Right lobe of liver (tissue), 6 donors: ENCODE measurements around the gene ANXA6. TPM values are rescaled to one million over a fixed set of nuclear protein-coding genes. Genes with fewer than 3 reads are reported as not detected.

Experiments used
- ATAC-seq, 4 donors: fragments of 200-7000 bp; cut with Tn5 transposase; one replicate each; pipeline ENCODE4 v1.9.1; 2020; ENCODE audit warnings: mild to moderate bottlenecking in 4 of 4, moderate library complexity in 4 of 4
- DNase-seq, 3 donors: peaks; one replicate each; pipeline ENCODE4 v3.0.0-alpha.2; 2020
- H3K27ac ChIP-seq, 3 donors: fragments of 200-600 bp; one replicate each; pipeline ENCODE4 v1.8.0; 2022
- H3K27me3 ChIP-seq, 2 donors: fragments of 200-600 bp; one replicate each; pipeline ENCODE4 v1.8.0; 2022
- H3K36me3 ChIP-seq, 4 donors: fragments of 200-600 bp; sonication (generic) in 1 of 4; one replicate each; pipeline versions ENCODE4 v1.5.1 to v1.8.0; 2017 to 2022; ENCODE audit warnings: control low read depth in 1 of 4
- H3K4me1 ChIP-seq, 4 donors: fragments of 200-600 bp; sonication (generic) in 1 of 4; one replicate each; pipeline versions ENCODE4 v1.5.1 to v1.8.0; 2017 to 2022; ENCODE audit warnings: control low read depth in 1 of 4
- H3K4me3 ChIP-seq, 3 donors: fragments of 200-600 bp; one replicate each; pipeline ENCODE4 v1.8.0; 2022
- H3K9me3 ChIP-seq, 4 donors: fragments of 200-600 bp; sonication (generic) in 1 of 4; one replicate each; pipeline versions ENCODE4 v1.5.1 to v1.8.0; 2017 to 2022; ENCODE audit warnings: control low read depth in 1 of 4
- POLR2A ChIP-seq: fragments of 450-650 bp; IDR thresholded peaks from one replicate; pipeline ENCODE4 v1.6.1; 2017; ENCODE audit warnings: antibody characterized with exemption, mild to moderate bottlenecking
- WGBS: methylation state at CpG from one replicate; pipeline ENCODE4 v1.1.6; 2018; ENCODE audit warnings: low coverage, low lambda C conversion rate; ENCODE audit not compliant: insufficient coverage; ENCODE audit errors: missing lambda C conversion rate; 5-methylcytosine and 5-hydroxymethylcytosine counted together
- intact Hi-C, 2 donors: fragments of 100-400 bp; cut with DNase I; formaldehyde crosslinking; loops; one replicate each; pipeline versions ENCODE4 v1.11.2 to v1.14.1; 2022
- total RNA-seq, 6 experiments: library from RNA; depleted of rRNA in 2 of 6; stranded (reverse); fragments of >200 nt in 2 of 6; fragmentation: NEBNext Ultra II Directional in 3 of 6; extraction: Animal tissue kit (Norgen Biotek cat#: 25700) in 3 of 6; gene quantifications; one replicate each; pipeline versions ENCODE4 v1.1.0 to v1.2.4, GENCODE V29; 2016 to 2023
- TF ChIP-seq, protein P1 (sequence below), 4 donors: fragments of 200-600 bp in 3 of 4; fragments of 450-650 bp in 1 of 4; IDR thresholded peaks; one replicate each; pipeline versions ENCODE4 v1.5.1 to v1.8.0; 2016 to 2022; ENCODE audit warnings: antibody characterized with exemption in 4 of 4, mild to moderate bottlenecking in 2 of 4
- donor health status: DM: no; HTN: yes; CAD: no.
- donor health status: DM: no; HTN: no; CAD: no.
- donor health status: DM: no; HTN: no; CAD: no.
- donor health status: DM: no; HTN: yes; CAD: no.
- donor health status: DM: no; HTN: yes; CAD: no.

ANXA6 gene
- total RNA-seq, 6 experiments from 2014 or later: 143 to 236 (median 165) TPM

DNA sequence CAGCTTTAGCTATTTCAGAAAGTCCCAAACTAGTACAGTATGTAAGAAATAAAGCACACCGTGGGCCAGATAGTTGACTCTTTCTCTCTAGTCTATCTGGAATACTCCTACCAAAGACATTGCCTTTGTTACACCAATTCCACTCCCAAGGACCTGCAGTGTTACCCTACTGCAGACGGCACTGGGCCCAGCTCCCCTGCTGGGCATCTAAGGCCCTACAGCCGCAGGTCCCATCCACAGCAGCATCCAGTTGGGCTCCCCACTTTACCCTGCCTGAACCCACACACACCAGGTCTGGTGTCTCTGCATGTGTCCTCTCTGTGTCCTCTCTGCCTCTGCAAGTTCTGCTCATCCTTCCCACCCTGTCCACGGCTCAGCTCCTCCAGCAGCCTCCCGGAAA, 99.3 kb downstream of the ANXA6 start:
- Histone ChIP-seq H3K4me1 (peaks cover 0 to 29% (median 10%) of the 10 kb centered on the region in 4 donors), H3K9me3 (no peaks in the 10 kb centered on the region), H3K27me3 (no peaks in the 10 kb centered on the region), H3K4me3 (no peak overlapping the region), H3K27ac (no peak overlapping the region), H3K36me3 (peaks cover 0 to 63% (median 31%) of the 10 kb centered on the region in 4 donors)
- WGBS: 71% methylated on average over 3 of the region's 5 CpGs
- intact Hi-C loops: no loop called here
- ATAC-seq (no peak), DNase-seq (no peak)
- TF ChIP-seq, protein P1, sequence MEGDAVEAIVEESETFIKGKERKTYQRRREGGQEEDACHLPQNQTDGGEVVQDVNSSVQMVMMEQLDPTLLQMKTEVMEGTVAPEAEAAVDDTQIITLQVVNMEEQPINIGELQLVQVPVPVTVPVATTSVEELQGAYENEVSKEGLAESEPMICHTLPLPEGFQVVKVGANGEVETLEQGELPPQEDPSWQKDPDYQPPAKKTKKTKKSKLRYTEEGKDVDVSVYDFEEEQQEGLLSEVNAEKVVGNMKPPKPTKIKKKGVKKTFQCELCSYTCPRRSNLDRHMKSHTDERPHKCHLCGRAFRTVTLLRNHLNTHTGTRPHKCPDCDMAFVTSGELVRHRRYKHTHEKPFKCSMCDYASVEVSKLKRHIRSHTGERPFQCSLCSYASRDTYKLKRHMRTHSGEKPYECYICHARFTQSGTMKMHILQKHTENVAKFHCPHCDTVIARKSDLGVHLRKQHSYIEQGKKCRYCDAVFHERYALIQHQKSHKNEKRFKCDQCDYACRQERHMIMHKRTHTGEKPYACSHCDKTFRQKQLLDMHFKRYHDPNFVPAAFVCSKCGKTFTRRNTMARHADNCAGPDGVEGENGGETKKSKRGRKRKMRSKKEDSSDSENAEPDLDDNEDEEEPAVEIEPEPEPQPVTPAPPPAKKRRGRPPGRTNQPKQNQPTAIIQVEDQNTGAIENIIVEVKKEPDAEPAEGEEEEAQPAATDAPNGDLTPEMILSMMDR (IDR thresholded peaks at IDR 0.05): no peak
- no peak for TF ChIP-seq POLR2A

DNA sequence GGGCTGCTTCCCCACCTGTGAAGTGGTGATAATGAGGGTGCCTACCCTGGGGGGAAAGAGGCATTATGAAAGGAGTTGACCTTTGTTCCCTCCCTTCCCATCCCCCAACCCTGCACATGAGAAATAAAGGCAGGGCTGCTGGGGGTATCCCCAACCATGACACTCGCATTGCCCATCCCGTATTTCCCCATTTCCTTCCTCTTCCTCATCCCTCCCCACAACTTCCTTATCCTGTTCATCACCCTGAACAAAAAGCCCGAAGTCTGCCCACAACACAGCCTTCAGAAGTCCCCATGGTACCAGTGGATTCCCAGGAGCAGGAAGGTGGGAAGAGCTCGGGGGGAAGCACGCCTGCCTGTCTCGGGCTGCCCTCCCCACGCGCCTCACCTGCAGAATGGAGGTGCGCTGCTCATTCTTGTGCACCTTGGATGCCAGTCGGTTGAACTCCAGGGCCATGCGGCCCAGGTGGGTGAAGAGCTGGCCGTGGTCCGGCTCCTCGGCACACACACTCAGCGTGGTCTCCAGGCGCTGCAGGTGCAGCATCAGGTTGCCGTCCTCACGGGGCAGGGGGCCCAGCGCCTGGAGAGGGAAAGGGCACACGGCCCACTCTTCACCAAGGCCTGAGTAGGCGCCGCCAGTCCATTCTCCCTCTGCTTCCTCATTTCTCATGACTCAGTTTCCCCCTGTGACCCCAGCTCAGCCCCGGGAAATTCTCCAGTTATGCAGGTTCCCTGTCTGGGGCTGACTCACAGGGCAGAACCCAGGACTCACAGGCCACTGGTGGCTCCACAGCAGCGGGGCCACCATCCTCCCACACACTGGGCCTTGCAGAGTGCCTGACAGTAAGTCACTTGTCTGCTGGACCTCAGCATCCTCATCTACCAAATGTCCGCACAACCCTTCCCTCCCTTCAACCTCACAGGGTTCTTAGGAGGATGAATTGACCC, 100.9 kb downstream of the ANXA6 start:
- intact Hi-C loops: no loop called here
- Histone ChIP-seq H3K9me3 (no peaks in the 10 kb centered on the region), H3K27ac (no peak overlapping the region), H3K4me3 (no peak overlapping the region), H3K36me3 (peaks cover 0 to 50% (median 27%) of the 10 kb centered on the region in 4 donors), H3K27me3 (no peaks in the 10 kb centered on the region), H3K4me1 (peaks cover 0 to 22% (median 8%) of the 10 kb centered on the region in 4 donors)
- ATAC-seq: no peak
- TF ChIP-seq, protein P1 (IDR thresholded peaks at IDR 0.05): no peak
- no peak for TF ChIP-seq POLR2A
- no peak for DNase-seq
- WGBS: 90% methylated on average over 2 of the region's 25 CpGs

DNA sequence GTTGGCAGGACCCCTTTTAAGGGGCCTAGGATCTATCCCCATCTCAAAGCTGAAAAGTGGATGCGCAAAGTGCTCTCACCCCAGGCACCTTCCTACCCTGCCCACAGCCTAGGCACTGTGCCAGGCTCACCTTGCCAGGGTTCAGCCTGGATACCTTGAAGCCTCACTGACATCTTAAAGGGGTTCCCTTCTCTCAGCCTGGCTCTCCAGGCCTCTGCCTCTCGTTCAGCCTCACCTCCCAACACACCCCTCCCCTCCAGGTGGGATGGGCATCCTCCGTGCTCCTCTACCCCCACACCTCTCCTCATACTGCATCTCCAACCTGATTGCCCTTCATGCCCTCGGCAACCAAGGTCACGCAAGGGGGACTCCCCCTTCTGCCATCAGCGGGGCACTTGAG, 102.2 kb downstream of the ANXA6 start:
- no peak for ATAC-seq
- DNase-seq: no peak
- peaks cover 0 to 12% (median 5%) of the 10 kb centered on the region in 4 donors for H3K4me1 ChIP-seq
- no peak for TF ChIP-seq POLR2A
- TF ChIP-seq, protein P1 (IDR thresholded peaks at IDR 0.05): no peak
- H3K36me3 ChIP-seq: peaks cover 0 to 51% (median 31%) of the 10 kb centered on the region in 4 donors
- no peaks in the 10 kb centered on the region for H3K27me3 ChIP-seq
- 88% methylated on average over 5 of the region's 6 CpGs for WGBS
- H3K27ac ChIP-seq: no peak overlapping the region
- intact Hi-C loops: no loop called here
- no peak overlapping the region for H3K4me3 ChIP-seq
- no peaks in the 10 kb centered on the region for H3K9me3 ChIP-seq

DNA sequence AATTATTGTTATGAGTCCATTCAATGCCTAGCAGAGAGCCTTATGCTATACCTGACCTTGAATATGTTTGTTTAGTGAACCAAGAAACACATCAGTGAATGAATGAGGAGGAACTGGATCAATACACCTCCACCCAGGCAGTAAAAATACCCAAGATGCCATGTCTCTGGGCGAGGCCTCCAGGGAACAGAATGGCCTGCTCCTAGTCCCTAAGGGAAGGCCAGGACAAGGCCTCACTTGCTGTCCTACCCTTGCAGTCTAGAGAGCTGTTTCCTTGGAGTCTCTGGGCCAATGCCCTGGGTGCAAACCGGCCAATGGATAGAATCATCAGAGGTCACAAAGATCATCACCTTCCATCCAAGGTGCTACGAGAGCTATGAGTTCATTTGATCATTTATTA, 102.9 kb downstream of the ANXA6 start:
- Histone ChIP-seq H3K4me3 (no peak overlapping the region), H3K9me3 (no peaks in the 10 kb centered on the region), H3K27me3 (no peaks in the 10 kb centered on the region), H3K4me1 (peaks cover 0 to 7% (median 3%) of the 10 kb centered on the region in 4 donors), H3K36me3 (peaks cover 0 to 57% (median 32%) of the 10 kb centered on the region in 4 donors), H3K27ac (no peak overlapping the region)
- 89% methylated on average over 2 of the region's 3 CpGs for WGBS
- DNase-seq (no peak), ATAC-seq (no peak)
- intact Hi-C loops: loop anchor here (5.0 kb wide), 2 partner anchors 63 to 113 kb away; no protein-coding TSS in a partner anchor
- no peak for TF ChIP-seq POLR2A
- TF ChIP-seq, protein P1 (IDR thresholded peaks at IDR 0.05): no peak
